Breast epithelium (tissue), 3 donors: Measurements from ENCODE around the gene NRG3.

Experiments
- CTCF ChIP-seq, 3 donors: fragments of 450-650 bp; IDR thresholded peaks; one replicate each; pipeline ENCODE4 v1.5.1; 2016 to 2017; ENCODE audit warnings: antibody characterized with exemption in 3 of 3, mild to moderate bottlenecking in 3 of 3, moderate library complexity in 3 of 3
- POLR2AphosphoS5 ChIP-seq, 3 donors: sonication (generic); formaldehyde crosslinking; IDR thresholded peaks; one replicate each; pipeline ENCODE4 v1.6.1; 2017; ENCODE audit warnings: antibody characterized with exemption in 3 of 3

DNA sequence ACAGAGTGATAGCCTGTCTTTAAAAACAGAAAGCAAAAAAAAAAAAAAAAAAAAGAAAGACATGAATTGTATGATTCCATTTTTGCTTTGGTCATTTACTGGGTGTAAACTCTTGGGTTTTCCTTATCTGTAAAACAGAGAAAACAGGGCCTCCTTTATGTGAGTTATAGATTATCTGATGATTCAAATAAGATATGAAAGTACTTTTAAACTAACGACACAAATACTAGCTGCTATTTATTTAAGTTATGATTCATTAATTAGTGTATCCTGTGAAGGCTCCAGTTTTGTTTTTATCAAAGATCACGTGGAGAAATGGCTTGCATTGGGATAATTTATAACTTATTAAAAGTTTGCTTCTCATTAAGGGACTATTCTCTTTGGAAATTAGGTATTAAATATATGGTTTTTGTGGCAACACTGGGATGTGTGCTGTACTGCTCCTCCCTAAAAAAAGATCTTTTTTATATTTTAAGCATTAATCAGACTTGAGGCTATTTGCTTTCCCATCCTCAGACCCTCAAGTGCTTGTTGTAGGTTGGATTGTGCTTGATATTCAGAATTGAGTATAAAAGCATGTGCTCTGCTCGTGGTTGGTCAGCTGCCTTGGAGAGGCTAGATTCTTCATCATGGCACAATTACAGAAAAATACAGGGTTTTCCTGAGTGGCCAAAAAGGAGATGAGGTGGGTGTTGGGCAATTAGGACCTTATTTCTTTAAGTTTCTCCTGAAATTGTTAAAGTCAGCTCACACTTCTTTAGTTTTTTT is 39.9 kb downstream of the NRG3 start:
- TF ChIP-seq CTCF (IDR thresholded peaks at IDR 0.05) (no peak), POLR2AphosphoS5 (IDR thresholded peaks at IDR 0.05) (no peak)
